H9 (cell line): ENCODE data around the gene POLDIP3. TPM values are rescaled to one million over a fixed set of nuclear protein-coding genes. Genes with fewer than 3 reads are reported as not detected.
A peak's percentile ranks its signal among the peaks of the same experiment; 100 is the strongest.

Experiments
- DNase-seq: peaks from one replicate; pipeline ENCODE4 v3.0.0-alpha.2; 2017
- H2AFZ ChIP-seq: one replicate; pipeline ENCODE4 v1.6.1; 2013; ENCODE audit warnings: mild to moderate bottlenecking, low read length, control low read depth, moderate library complexity
- H2AK5ac ChIP-seq: 2 replicates; pipeline ENCODE4 v1.6.1; 2013; ENCODE audit warnings: low read length, control low read depth, mixed read lengths; ENCODE audit not compliant: insufficient read length
- H2BK120ac ChIP-seq: one replicate; pipeline ENCODE4 v1.6.1; 2013; ENCODE audit warnings: low read depth, mild to moderate bottlenecking, low read length, control low read depth, inconsistent platforms; ENCODE audit not compliant: poor library complexity, severe bottlenecking
- H2BK12ac ChIP-seq: 2 replicates; pipeline ENCODE4 v1.6.1; 2013; ENCODE audit warnings: low read length, control low read depth, mixed read lengths, low read depth; ENCODE audit not compliant: insufficient read length
- H2BK15ac ChIP-seq: 2 replicates; pipeline ENCODE4 v1.6.1; 2013; ENCODE audit warnings: low read depth, low read length, control low read depth
- H2BK20ac ChIP-seq: one replicate; pipeline ENCODE4 v1.6.1; 2013; ENCODE audit warnings: low read depth, mild to moderate bottlenecking, low read length, control low read depth, inconsistent platforms; ENCODE audit not compliant: poor library complexity, severe bottlenecking
- H2BK5ac ChIP-seq: 2 replicates; pipeline ENCODE4 v1.6.1; 2013; ENCODE audit warnings: low read length, control low read depth, mixed read lengths; ENCODE audit not compliant: insufficient read length
- H3K14ac ChIP-seq: 2 replicates; pipeline ENCODE4 v1.6.1; 2013; ENCODE audit warnings: low read length, control low read depth; ENCODE audit not compliant: insufficient read depth
- H3K18ac ChIP-seq: 2 replicates; pipeline ENCODE4 v1.6.1; 2013; ENCODE audit warnings: low read depth, mild to moderate bottlenecking, mixed read lengths, low read length, control low read depth; ENCODE audit not compliant: insufficient read length
- H3K23ac ChIP-seq: 2 replicates; pipeline ENCODE4 v1.6.1; 2013; ENCODE audit warnings: low read length, control low read depth, mixed read lengths, low read depth; ENCODE audit not compliant: insufficient read length
- H3K23me2 ChIP-seq: 2 replicates; pipeline ENCODE4 v1.6.1; 2013; ENCODE audit warnings: low read depth, mild to moderate bottlenecking, mixed read lengths, low read length, control low read depth; ENCODE audit not compliant: insufficient read length, poor library complexity, severe bottlenecking
- H3K27ac ChIP-seq: 2 replicates; pipeline ENCODE4 v1.5.1; 2013; ENCODE audit warnings: low read length, control low read depth, mixed read lengths, low read depth; ENCODE audit not compliant: insufficient read length
- H3K27me3 ChIP-seq: 2 replicates; pipeline ENCODE4 v1.6.1; 2013; ENCODE audit warnings: low read length, control low read depth, inconsistent platforms; ENCODE audit not compliant: insufficient read depth
- H3K4ac ChIP-seq: 2 replicates; pipeline ENCODE4 v1.6.1; 2013; ENCODE audit warnings: low read depth, mild to moderate bottlenecking, control low read depth, inconsistent platforms, low read length, moderate library complexity
- H3K4me1 ChIP-seq: 2 replicates; pipeline ENCODE4 v1.6.1; 2013; ENCODE audit warnings: low read length, control low read depth, inconsistent platforms; ENCODE audit not compliant: insufficient read depth
- H3K4me2 ChIP-seq: 2 replicates; pipeline ENCODE4 v1.6.1; 2013; ENCODE audit warnings: low read length, control low read depth, mixed read lengths; ENCODE audit not compliant: insufficient read length, insufficient read depth
- H3K56ac ChIP-seq: 2 replicates; pipeline ENCODE4 v1.6.1; 2013; ENCODE audit warnings: low read depth, mild to moderate bottlenecking, mixed read lengths, low read length, control low read depth; ENCODE audit not compliant: insufficient read length
- H3K79me1 ChIP-seq: 2 replicates; pipeline ENCODE4 v1.6.1; 2013; ENCODE audit warnings: low read depth, mild to moderate bottlenecking, moderate library complexity, low read length, control low read depth, inconsistent platforms; ENCODE audit not compliant: insufficient read depth, poor library complexity, severe bottlenecking
- H3K79me2 ChIP-seq: 2 replicates; pipeline ENCODE4 v1.6.1; 2013; ENCODE audit warnings: low read length, control low read depth, inconsistent platforms; ENCODE audit not compliant: insufficient read depth
- H3K9ac ChIP-seq: 2 replicates; pipeline ENCODE4 v1.6.1; 2013; ENCODE audit warnings: low read length, control low read depth, mixed read lengths; ENCODE audit not compliant: insufficient read length; ENCODE audit errors: extremely low read depth
- H3K9me3 ChIP-seq: one replicate; pipeline ENCODE4 v1.6.1; 2013; ENCODE audit warnings: low read depth, low read length, inconsistent platforms; ENCODE audit not compliant: control insufficient read depth
- H3T11ph ChIP-seq: one replicate; pipeline ENCODE4 v1.6.1; 2013; ENCODE audit warnings: mild to moderate bottlenecking, low read length, control low read depth, inconsistent platforms
- H4K20me1 ChIP-seq: one replicate; pipeline ENCODE4 v1.6.1; 2013; ENCODE audit not compliant: control insufficient read depth, insufficient read length, insufficient read depth
- H4K5ac ChIP-seq: 2 replicates; pipeline ENCODE4 v1.6.1; 2013; ENCODE audit warnings: low read depth, mild to moderate bottlenecking, mixed read lengths, low read length, control low read depth; ENCODE audit not compliant: insufficient read length
- H4K8ac ChIP-seq: replicated peaks from 2 replicates; pipeline ENCODE4 v1.6.1; 2013; ENCODE audit warnings: low read length, control low read depth, mixed read lengths, low read depth; ENCODE audit not compliant: insufficient read length
- H4K91ac ChIP-seq: 2 replicates; pipeline ENCODE4 v1.6.1; 2013; ENCODE audit warnings: low read depth, mild to moderate bottlenecking, moderate library complexity, mixed read lengths, low read length, control low read depth; ENCODE audit not compliant: insufficient read length
- H3K27ac Mint-ChIP-seq, 3 experiments: 2 replicates in 2 of 3; 3 replicates in 1 of 3; pipeline ENCODE4 v1.8.0; 2020 to 2021; ENCODE audit warnings: mixed read lengths in 3 of 3, mild to moderate bottlenecking in 1 of 3, moderate library complexity in 1 of 3
- H3K27me3 Mint-ChIP-seq: 2 replicates; pipeline ENCODE4 v1.8.0; 2021; ENCODE audit warnings: low read depth, mild to moderate bottlenecking, moderate library complexity, mixed read lengths
- H3K36me3 Mint-ChIP-seq, 3 experiments: 2 replicates in 2 of 3; 3 replicates in 1 of 3; pipeline ENCODE4 v1.8.0; 2020 to 2021; ENCODE audit warnings: low read depth in 3 of 3, mixed read lengths in 3 of 3; ENCODE audit not compliant: insufficient read depth in 1 of 3
- H3K4me1 Mint-ChIP-seq, 2 experiments: 2 replicates each; pipeline ENCODE4 v1.8.0; 2020; ENCODE audit warnings: mixed read lengths in 2 of 2
- H3K4me3 Mint-ChIP-seq, 2 experiments: 2 replicates in 1 of 2; 3 replicates in 1 of 2; pipeline ENCODE4 v1.8.0; 2020 to 2021; ENCODE audit warnings: mild to moderate bottlenecking in 2 of 2, mixed read lengths in 2 of 2, moderate library complexity in 1 of 2
- H3K9me3 Mint-ChIP-seq, 2 experiments: 2 replicates in 1 of 2; 3 replicates in 1 of 2; pipeline ENCODE4 v1.8.0; 2020; ENCODE audit warnings: mild to moderate bottlenecking in 2 of 2, mixed read lengths in 2 of 2, moderate library complexity in 1 of 2
- CTCF ChIP-seq: fragments of 200-600 bp; sonication (generic); conservative IDR thresholded peaks from 3 replicates; pipeline ENCODE4 v1.8.0; 2021; ENCODE audit warnings: antibody characterized with exemption, mild to moderate bottlenecking
- WGBS: extraction: QIAGEN DNeasy Blood & Tissue Kit; methylation state at CpG from one replicate; pipeline ENCODE4 v1.1.7; 2013; ENCODE audit warnings: missing lambda C conversion rate, low lambda C conversion rate, mixed read lengths; ENCODE audit not compliant: insufficient read length; ENCODE audit errors: extremely low coverage; 5-methylcytosine and 5-hydroxymethylcytosine counted together
- total RNA-seq: library from RNA; stranded (reverse); gene quantifications from 2 replicates; pipeline ENCODE4 v1.2.1, GENCODE V29; 2021

The POLDIP3 gene
- total RNA-seq, 1 experiment from 2014 or later = 90.8 TPM

GRCh38 chr22:42646569-42647525 is 32.2 kb upstream of the POLDIP3 start:
- H3K23me2 ChIP-seq = peaks cover 13% of the 10 kb centered on the region
- no peaks in the 10 kb centered on the region for H3K9me3 ChIP-seq
- no peak overlapping the region for H4K8ac ChIP-seq
- DNase-seq = no peak
- H3K4me1 Mint-ChIP-seq = peaks cover 33 to 54% of the 10 kb centered on the region in 2 experiments
- H2BK15ac ChIP-seq = no peak overlapping the region
- H2AK5ac ChIP-seq = no peak overlapping the region
- H3K23ac ChIP-seq = no peak overlapping the region
- no peak overlapping the region for H4K91ac ChIP-seq
- H3K14ac ChIP-seq = no peak overlapping the region
- no peak for TF ChIP-seq CTCF
- H2BK120ac ChIP-seq = no peak overlapping the region
- H2BK20ac ChIP-seq = no peak overlapping the region
- H3K4me1 ChIP-seq = peaks cover 7% of the 10 kb centered on the region; the same call in 1 of the 2 replicates
- no peaks in the 10 kb centered on the region for H3K36me3 Mint-ChIP-seq
- H3K27ac ChIP-seq = no peak overlapping the region
- H3K9me3 Mint-ChIP-seq = no peaks in the 10 kb centered on the region; a peak in 1 of 5 replicates
- no peak overlapping the region for H3K4ac ChIP-seq
- H3K27me3 ChIP-seq = no peaks in the 10 kb centered on the region
- no peaks in the 10 kb centered on the region; the same call in 1 of the 2 replicates for H3K79me2 ChIP-seq
- no peak overlapping the region for H3K18ac ChIP-seq
- peaks cover 7% of the 10 kb centered on the region for H3K79me1 ChIP-seq
- H3K27me3 Mint-ChIP-seq = no peaks in the 10 kb centered on the region; the same call in 1 of the 2 replicates
- no peak overlapping the region for H2BK12ac ChIP-seq
- H2BK5ac ChIP-seq = no peak overlapping the region
- H3T11ph ChIP-seq = no peak overlapping the region
- peak overlapping the region in 1 of 3 experiments; percentile 52; a peak in 1 of 7 replicates for H3K27ac Mint-ChIP-seq
- H4K20me1 ChIP-seq = no peaks in the 10 kb centered on the region
- peak overlapping the region; percentile 8 to 10; a peak in 2 of 5 replicates for H3K4me3 Mint-ChIP-seq
- WGBS = no CpG with 5 or more reads among the region's 16 CpGs
- no peak overlapping the region for H3K4me2 ChIP-seq
- H2AFZ ChIP-seq = no peak overlapping the region
- no peak overlapping the region for H3K9ac ChIP-seq
- no peak overlapping the region for H4K5ac ChIP-seq
- H3K56ac ChIP-seq = no peak overlapping the region
